GM19240 (cell line): ENCODE data around the gene DBH.

ENCODE experiments used
- DNase-seq: peaks from one replicate; pipeline ENCODE4 v3.0.0; 2011; ENCODE audit warnings: low spot score; ENCODE audit not compliant: insufficient read length

DBH gene

GRCh38 chr9:133683586-133684120 is 47.5 kb downstream of the DBH start:
- no peak for DNase-seq

- DNase-seq = no peak
Observed at GRCh38 chr9:133684121-133684935, 48.2 kb downstream of the DBH start.

- DNase-seq = no peak
Observed at GRCh38 chr9:133684936-133685361, 48.8 kb downstream of the DBH start.

- DNase-seq = no peak
Observed at GRCh38 chr9:133685653-133686609, 49.8 kb downstream of the DBH start.

- no peak for DNase-seq
Observed at GRCh38 chr9:133686642-133687575, 50.7 kb downstream of the DBH start.

- no peak for DNase-seq
Observed at GRCh38 chr9:133687856-133688761, 51.9 kb downstream of the DBH start.

GRCh38 chr9:133689151-133689763 is 53.1 kb downstream of the DBH start:
- DNase-seq = no peak

GRCh38 chr9:133690081-133690561 is 54.0 kb downstream of the DBH start:
- DNase-seq = no peak

GRCh38 chr9:133691191-133691590 is 55.0 kb downstream of the DBH start:
- no peak for DNase-seq

- DNase-seq = no peak
Observed at GRCh38 chr9:133691626-133692363, 55.6 kb downstream of the DBH start.

- no peak for DNase-seq
Observed at GRCh38 chr9:133692364-133692985, 56.3 kb downstream of the DBH start.

- DNase-seq = no peak
Observed at GRCh38 chr9:133693116-133693515, 57.0 kb downstream of the DBH start.

GRCh38 chr9:133693703-133694529 is 57.8 kb downstream of the DBH start:
- DNase-seq = no peak

GRCh38 chr9:133694686-133695085 is 58.5 kb downstream of the DBH start:
- no peak for DNase-seq

- no peak for DNase-seq
Observed at GRCh38 chr9:133696071-133696472, 59.9 kb downstream of the DBH start.

- DNase-seq = no peak
Observed at GRCh38 chr9:133699546-133699945, 63.4 kb downstream of the DBH start.

GRCh38 chr9:133700819-133701320 is 64.7 kb downstream of the DBH start:
- no peak for DNase-seq
